ENCODE data around the gene AGK.

AGK gene

GRCh38 chr7:141693082-141693481, 141.9 kb downstream of the AGK start:
- H3K4me3 ChIP-seq (replicated peaks; ENCODE audit: low read depth, low read length): no peak overlapping the region
- DNase-seq (ENCODE audit: low read depth): no peak
- no peak for TF ChIP-seq CTCF (IDR thresholded peaks at IDR 0.05; ENCODE audit: low read length, missing control alignments)

- no peak for DNase-seq (ENCODE audit: low read depth)
- TF ChIP-seq CTCF (IDR thresholded peaks at IDR 0.05; ENCODE audit: low read length, missing control alignments): no peak
- no peak overlapping the region for H3K4me3 ChIP-seq (replicated peaks; ENCODE audit: low read depth, low read length)
Observed at GRCh38 chr7:141695803-141696289, 144.6 kb downstream of the AGK start.

GRCh38 chr7:141696348-141696747, 145.1 kb downstream of the AGK start:
- H3K4me3 ChIP-seq (replicated peaks; ENCODE audit: low read depth, low read length): no peak overlapping the region
- no peak for DNase-seq (ENCODE audit: low read depth)
- no peak for TF ChIP-seq CTCF (IDR thresholded peaks at IDR 0.05; ENCODE audit: low read length, missing control alignments)

GRCh38 chr7:141697211-141697871, 146.1 kb downstream of the AGK start:
- no peak for DNase-seq (ENCODE audit: low read depth)
- H3K4me3 ChIP-seq (replicated peaks; ENCODE audit: low read depth, low read length): no peak overlapping the region
- TF ChIP-seq CTCF (IDR thresholded peaks at IDR 0.05; ENCODE audit: low read length, missing control alignments): no peak

- TF ChIP-seq CTCF (IDR thresholded peaks at IDR 0.05; ENCODE audit: low read length, missing control alignments): no peak
- H3K4me3 ChIP-seq (replicated peaks; ENCODE audit: low read depth, low read length): no peak overlapping the region
- no peak for DNase-seq (ENCODE audit: low read depth)
Observed at GRCh38 chr7:141698247-141699015, 147.2 kb downstream of the AGK start.

GRCh38 chr7:141699860-141700259, 148.7 kb downstream of the AGK start:
- TF ChIP-seq CTCF (IDR thresholded peaks at IDR 0.05; ENCODE audit: low read length, missing control alignments): no peak
- DNase-seq (ENCODE audit: low read depth): no peak
- H3K4me3 ChIP-seq (replicated peaks; ENCODE audit: low read depth, low read length): no peak overlapping the region

All from fibroblast of pulmonary artery (primary cell).